CD4-positive, alpha-beta T cell treated with Interleukin-15 for 1 hour (primary cell): Measurements from ENCODE around the gene CXCL17.
"Not testable (repeated sequence)": the region's sequence is repeated elsewhere in the genome, so short reads cannot be mapped to it uniquely, and the experiment has no call there.

Experiments used
- DNase-seq: peaks from one replicate; pipeline ENCODE4 v3.0.0-alpha.2; 2020

Gene CXCL17, protein sequence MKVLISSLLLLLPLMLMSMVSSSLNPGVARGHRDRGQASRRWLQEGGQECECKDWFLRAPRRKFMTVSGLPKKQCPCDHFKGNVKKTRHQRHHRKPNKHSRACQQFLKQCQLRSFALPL

DNA sequence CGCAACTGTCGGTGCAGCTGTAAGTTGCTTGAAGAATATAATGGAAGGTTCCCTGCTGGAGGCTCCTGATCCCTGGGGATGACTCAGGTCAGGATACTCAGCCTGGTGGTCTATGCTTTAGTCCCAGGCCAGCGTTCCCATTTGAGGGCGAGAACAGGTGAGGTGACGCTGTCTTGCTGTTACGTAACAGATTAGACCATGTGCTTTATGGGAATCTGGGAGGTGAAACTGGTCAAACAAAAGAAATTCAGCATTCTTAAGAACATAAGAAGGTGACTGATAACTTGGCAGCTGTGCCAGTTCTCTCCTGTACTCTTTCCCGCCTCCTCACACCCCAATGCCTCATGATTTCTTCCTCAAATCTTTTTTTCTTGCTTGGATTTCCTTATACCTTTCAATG is at the start of gene CXCL17:
CXCL17 (minus strand) TSS at position 114 of the 400 bp plus-strand sequence. CDS start 114 bp downstream, outside the sequence.
- no peak for DNase-seq

DNA sequence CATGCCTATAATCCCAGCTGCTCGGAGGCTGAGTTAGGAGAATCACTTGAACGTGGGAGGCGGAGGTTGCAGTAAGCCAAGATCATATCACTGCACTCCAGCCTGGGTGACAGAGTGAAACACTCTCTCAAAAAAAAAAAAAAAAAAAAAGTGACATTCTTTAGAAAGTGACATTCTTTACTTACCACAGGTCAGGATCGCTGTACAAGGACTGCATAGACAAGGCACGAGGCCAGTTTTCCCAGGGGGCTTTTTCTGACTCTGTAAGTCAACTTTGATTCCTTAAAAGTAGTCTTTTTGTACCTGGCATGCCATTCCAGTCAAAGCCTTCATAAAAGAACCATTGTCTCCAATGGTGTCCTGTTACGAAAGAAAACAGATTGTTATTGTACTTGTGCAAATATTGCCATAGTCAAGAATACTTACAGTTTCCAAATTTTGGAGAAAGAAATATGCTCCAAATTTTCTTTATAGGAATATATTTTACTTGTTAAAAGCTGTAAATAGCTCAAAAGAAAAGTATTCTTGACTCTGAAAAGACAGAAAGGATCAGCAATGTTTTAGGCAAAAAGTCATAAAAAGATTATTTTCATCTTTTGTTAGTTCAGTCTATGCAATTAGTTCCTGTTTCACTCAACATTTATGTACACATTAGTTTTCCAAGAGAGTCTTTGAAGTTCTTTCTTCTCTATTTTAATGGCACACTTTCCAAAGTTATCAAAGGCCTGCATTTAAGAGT is 46.2 kb upstream of the CXCL17 start:
- DNase-seq = no peak

DNA sequence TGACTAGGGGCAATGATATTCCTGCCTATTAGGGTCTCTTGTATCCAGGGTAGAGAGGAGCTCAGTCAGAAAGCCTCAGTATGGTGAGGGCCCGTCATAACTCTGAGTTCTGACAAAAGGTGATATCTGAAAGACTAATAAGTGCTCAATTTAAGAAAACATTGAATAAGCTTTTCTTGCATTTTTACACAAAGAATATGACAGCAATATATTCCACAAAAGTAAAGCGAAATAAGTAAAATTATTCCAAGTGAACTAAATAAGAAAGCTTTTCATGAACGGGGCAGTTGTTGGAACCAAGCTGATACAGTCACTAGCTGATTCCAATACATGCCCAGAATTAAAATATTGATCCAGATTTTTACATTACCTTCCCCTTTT is 45.0 kb upstream of the CXCL17 start:
- no peak for DNase-seq

DNA sequence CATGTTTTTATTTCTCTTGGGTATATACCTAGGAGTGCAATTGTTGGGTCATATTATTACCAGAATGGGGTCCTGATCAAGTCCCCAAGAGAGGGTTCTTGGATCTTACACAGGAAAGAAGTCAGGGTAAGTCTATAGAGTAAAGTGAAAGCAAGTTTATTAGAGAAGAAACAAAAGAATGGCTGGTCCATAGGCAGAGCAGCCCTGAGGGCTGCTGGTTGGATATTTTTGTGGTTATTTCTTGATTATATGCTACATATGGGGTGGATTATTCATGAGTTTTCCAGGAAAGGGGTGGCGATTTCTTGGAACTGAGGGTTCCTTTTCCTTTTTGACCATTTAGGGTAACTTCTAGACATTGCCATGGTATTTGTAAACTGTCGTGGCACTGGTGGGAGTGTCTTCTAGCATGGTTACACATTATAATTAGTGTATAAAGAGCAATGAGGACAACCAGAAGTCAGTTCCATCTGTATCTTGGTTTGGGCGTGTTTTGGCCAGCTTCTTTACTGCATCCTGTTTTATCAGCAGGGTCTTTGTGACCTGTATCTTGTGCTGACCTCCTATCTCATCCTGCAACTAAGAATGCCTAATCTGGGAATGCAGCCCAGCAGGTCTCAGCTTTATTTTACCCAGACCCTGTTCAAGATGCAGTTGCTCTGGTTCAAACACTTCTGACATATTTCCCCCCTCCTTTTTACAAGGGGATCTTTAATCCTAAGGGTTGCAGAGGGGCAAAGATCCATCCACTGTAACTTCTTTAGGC is 44.5 kb upstream of the CXCL17 start:
- no peak for DNase-seq

DNA sequence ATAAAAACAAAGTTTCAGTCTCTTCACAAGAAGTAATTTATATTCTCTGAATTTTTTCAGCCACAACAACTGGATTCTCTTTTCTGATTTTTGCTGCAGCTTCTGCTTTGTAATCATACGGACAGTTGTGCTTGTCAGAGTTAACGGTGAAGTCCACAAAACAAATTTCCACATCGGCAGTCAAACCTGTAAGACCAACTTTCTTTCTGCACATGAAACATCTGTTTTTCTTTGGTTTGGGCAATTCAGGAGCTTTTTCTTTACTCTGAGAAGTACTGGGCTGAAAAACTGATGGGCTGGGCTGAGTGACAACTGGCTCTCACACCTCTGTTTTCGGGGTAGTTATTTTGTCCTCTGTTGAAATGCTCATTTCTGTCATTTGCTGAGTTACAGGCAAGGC is 42.3 kb upstream of the CXCL17 start:
- DNase-seq = not testable (repeated sequence)

DNA sequence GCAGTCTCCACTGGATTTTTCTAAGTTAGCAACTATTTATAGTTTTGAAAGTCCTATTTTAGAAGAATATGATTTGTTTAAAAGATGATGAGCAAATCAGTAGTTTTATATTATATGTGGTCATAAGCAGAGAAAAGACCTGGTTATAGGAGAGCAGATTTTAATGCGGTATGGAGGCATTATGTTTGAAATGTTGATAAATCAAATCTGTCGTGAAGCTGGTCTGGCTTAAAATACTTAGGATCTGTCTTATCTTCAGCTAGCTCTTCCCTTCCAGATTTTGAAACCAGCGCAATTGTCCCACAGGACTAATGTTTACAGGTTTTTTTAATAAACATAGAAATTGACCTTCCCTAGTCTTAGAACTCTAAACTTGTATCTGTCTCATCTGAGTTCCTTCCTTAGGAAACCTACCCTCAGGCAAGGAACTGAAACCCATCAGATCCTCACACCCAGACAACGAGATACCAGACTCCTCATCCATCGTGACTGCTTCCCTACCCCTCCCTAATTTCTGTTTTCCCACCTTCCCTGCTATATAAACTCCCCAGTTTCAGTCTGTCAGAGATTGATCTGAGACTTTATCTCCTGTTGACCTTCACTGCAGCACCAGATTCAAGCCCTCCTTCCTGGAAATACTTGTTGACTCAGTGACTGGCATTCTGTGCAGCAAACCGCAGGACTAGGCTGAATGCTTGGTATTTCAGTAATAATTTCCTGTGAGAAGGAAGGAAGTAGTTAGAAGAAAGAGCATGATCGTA is 37.8 kb upstream of the CXCL17 start:
- DNase-seq = no peak

DNA sequence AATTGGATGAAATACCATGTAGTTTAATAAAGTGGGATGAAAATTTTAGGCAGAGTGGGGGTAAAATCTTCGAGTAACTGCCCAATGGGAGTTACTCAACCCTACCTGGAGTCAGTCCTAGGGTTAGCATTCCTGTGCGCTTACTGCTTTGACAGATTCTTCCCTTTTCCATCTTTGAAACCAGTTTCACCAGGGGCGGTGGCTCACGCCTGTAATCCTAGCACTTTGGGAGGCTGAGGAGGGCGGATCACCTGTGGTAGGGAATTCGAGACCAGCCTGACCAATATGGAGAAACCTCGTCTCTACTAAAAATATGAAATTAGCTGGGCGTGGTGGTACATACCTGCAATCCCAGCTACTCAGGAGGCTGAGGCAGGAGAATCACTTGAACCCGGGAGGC is 37.0 kb upstream of the CXCL17 start:
- DNase-seq = no peak

DNA sequence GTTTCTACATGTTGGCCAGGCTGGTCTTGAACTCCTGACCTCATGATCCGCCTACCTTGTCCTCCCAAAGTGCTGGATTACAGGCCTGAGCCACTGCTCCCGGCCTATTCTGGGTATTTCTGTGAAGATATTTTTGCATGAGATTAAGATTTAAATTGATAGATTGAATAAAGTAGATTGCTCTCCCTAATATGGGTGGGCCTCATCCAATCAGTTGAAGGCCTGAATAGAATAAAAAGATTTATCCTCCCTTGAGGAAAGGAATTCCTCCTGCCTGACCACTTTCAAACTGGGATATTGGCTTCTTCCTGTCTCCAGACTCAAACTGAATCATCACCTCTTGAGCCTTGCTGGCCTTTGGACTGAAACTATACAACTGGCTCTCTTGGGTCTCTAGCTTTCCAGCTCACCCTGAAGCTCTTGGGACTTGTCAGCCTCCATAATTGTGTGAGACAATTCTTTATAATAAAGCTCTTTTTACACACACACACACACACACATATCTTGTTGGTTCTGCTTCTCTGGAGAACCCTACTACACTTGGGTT is 36.1 kb upstream of the CXCL17 start:
- no peak for DNase-seq

DNA sequence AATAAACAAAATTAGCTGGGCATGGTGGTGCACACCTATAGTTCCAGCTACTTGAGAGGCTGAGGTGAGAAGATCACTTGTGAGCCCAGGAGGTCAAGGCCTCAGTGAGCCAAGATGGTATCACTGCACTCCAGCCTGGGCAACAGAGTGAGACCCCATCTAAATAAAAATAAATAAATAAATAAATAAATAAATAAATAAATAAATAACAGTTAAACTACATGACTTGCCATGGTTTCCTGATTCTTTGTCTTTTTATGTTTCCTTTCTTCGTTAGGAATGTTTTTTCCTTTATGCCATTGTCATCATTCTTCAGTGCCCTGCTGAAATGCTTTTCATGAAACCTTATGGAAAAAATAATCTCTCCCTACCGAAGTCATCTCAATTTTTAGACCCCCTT is 35.2 kb upstream of the CXCL17 start:
- DNase-seq = no peak

DNA sequence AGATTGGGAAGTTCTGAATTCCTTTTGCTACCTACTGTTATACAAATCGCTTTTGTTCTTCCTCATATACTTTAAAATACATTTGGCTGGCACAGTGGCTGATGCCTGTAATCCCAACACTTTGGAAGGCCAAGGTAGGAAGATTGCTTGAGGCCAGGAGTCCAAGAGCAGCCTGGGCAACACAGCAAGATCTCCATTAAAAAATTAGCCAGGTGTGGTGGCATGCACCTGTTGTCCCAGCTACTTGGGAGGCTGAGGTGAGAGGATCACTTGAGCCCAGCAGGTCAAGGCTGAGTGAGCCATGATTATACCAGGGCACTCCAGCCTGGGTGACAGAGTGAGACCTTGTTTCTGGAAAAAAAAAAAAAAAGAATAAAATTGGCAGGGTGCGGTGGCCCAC is 34.4 kb upstream of the CXCL17 start:
- DNase-seq = no peak

DNA sequence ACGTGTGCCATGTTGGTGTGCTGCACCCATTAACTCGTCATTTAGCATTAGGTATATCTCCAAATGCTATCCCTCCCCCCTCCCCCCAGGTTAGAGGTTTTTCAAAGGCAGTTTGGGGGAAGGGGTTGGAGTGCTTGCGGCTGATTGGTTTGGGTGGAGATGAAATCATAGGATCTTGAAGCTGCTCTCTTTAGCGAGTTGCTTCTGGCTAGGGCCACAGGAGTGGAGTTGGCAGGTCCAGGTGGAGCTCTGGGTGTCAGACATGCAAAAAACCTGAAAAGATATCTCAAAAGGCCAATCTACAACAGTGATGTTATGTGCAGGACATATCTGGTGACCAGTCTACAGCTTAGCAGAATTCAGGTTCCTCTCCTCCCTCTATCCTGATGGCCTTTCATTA is 32.6 kb upstream of the CXCL17 start:
- DNase-seq = no peak

DNA sequence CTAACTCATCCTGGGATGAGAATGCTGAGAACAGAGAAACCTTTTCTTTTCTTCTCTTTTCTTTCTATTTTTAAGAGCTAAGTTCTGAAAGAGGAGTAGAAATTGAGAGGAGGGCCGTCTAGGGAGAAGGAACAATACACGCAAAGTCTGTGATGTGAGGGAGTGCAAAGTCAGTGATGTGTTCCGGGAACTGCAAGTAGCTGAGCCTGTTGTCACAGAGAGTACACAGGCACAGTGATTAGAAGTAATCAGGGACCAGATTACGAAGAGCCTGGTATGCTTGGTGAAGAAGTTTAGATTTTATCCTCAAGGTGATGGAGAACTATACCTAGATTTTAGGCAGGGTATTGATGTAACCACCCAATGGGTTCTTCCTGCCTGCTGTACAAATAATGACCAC is 32.0 kb upstream of the CXCL17 start:
- DNase-seq = no peak

DNA sequence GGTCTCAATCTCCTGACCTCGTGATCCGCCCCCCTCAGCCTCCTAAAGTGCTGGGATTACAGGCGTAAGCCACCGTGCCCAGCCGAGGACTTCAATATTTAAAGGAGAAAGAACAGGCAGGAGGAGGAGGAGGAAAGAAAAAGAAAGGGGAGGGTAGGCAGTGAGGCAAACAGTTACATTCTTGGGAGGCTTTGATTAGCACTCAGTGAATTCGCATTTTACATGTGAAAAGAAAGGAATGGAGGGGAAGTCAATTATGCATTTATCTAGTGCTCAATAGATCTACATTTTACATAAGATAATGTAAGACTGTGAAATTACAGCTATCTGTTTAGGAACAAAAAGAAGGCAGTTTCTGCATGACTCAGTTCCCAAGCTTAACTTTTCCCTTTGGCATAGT is 30.9 kb upstream of the CXCL17 start:
- no peak for DNase-seq

DNA sequence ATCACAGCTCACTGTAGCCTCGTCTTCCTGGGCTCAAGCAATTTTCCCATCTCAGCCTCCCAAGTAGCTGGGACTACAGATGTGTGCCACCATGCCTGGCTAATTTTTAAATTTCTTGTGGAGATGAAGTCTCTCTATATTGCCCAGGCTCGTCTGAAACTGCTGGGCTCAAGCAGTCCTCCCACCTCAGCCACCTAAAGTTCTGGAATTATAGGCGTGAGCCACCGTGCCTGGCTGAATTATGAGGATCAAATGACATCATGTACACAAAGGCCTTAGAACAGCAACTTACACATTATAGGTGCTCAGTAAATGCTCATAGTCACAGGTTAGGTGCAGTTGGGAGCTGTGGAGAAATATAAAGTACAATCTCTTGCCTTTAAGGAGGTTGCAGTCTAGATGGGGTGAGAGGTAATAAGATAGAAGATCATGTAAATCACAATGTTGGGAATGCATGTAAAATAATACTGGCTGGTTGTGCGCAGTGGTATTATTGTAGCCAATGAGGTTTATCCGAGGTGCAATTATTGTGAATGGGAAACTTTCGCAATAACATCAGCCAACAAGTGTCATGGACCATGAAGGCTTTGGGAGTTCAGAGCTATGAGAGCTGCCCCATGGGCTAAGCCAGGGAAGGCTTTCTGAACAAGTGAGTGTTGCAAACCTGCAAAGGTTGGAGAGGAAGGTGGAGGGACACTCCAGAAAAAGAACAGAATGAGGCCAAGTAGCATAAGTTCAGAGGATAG is 29.8 kb upstream of the CXCL17 start:
- DNase-seq = no peak

DNA sequence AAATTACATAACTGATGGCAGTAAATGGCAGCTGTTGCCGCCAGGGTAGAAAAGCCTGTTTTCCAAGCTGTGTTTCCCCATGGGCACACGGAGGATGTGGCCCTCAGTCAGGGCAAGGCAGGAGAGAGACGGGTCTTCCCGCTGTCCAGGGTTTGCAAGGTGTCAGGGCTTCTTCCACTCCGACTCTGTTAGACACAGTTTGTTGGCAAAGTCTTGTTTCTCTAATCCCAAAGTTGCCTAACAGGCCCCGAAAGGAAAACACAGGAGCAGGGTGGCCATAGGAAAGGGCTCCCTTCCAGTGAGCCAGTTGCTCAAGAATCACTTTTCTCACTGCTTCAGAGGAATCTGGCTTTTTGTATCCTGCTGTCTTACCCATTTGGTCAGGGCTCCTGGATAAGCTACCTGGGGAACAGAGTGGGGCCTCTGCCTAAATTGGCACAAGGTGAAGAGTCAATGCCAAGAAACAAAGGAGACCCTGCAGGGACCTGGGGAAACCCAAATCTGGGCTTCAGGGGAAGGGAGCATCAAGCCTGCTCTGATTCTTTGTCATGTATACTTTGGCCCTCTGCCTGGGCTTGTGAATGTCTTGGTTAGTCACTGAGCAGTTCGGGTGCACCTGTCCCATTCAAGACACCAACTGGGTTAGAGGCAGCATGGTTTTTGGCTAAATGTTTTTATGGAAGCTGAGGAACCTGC is 29.0 kb upstream of the CXCL17 start:
- DNase-seq = no peak

DNA sequence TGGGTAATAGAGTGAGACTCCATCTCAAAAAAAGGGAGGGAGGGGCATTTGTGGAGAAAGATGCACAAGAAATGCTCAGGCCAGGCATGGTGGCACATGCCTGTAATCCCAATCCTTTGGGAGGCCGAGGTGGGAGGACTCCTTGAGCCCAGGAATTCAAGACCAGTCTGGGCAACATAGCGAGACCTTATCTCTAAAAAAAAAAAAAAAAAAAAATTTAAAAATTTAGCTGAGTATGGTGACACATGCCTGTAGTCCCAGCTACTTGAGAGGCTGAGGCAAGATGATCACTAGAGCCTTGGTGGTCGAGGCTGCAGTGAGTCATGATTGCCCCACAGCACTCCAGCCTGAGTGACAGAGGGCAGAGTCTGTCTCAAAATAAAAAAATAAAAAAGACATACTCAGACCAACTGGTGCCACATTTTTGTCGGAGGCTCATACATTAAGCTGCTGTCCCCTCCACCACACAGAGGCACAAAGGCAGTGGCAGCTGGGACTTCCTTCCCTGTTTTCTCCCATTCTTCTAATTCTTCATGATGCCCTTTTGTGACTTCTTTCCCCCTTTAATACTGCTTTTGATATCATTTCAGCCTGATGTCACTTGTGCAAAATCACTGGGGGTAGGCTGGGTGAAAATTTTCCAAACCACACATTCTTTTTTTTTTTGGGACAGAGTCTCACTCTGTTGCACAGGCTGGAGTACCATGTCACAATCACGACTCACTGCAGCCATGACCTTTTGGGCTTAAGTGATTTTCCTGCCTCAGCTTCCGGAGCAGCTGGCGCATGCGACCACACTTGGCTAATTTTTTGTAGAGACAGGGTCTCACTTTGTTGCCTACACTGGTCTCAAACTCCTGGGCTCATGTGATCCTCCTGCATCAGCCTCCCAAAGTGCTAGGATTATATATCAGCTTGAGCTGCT is 26.8 kb upstream of the CXCL17 start:
- no peak for DNase-seq

DNA sequence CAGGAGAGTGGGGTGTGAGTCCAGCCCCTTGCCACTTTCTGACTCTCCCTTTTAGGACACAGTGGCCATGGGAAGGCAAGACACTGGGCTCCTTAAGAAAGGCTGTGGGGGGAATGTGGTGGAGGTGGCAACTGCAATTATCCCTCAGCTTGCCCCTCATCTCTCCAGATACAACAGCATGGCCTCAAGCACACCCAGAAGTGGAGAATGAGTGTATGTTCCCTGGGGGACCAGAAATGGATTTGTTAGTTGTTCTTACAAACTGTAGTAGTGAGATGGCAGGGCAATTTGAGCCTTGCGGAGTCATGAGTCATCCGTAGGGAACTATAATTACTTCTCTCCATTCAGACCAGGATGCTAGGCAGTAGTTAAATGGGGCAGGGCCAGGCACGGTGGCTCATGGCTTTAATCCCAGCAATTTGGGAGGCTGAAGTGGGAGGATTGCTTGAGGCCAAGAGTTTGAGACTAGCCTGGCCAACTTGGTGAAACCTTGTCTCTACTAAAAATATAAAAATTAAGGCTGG is 25.6 kb upstream of the CXCL17 start:
- no peak for DNase-seq

DNA sequence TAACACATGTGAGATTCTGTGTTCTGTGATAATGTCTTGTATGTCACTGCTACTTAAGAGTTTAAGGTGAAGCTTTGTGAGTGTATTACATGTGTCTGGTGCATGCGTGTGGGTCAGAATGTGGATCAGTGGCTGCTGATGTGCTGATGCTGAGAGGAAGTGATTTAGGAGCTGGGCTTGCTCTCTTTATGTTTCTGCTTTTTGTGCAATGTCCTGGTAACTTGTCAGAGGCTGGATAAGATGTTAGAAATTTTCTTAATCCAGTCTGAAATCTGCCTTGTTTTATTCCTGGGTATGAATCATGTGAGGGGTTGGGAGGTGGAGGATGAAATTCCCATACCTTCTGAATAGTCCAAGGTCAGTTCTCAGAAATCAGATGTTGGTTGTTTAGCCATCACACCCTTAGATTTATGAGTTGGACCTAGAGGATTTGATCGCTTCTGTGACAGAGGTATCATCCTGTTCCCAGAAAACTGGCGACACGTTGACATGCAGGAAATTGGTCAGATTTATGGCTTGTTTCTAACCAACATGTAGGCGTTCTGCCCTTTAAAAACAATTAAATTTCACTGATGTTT is 24.5 kb upstream of the CXCL17 start:
- DNase-seq = no peak

DNA sequence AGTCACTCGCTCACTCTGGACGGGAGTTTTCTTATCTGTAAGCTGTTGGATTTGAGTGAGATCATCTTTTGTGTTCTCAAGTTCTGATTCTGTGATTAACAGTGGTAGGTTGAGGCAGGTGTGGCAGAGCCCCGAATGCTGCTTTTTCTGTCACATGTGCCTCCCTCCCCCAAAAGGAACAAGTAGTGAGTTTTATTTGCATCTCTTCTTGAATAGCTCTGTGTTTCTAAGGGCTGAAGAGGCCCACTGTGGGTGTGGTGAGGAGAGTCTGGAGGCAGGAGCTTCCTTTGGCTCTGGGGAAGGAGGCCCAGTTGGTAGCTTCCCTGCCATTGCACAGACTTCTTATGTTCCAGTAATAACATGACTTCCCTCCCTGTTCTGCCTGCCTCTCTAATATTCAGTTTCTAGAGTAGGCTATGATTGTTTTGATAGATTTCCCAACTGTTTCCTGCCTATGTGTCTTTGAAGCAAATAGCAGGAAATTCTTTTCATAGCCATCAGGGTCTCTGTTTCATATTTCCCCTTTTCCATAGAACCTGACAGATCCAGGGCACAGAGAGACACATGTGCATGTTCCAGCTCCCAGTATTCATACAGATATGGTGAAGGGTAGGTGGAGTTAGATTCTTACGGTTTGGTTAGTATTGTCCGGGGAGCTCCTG is 23.9 kb upstream of the CXCL17 start:
- no peak for DNase-seq
